ENCODE results near the gene EPS8L1.

EPS8L1 gene

DNA sequence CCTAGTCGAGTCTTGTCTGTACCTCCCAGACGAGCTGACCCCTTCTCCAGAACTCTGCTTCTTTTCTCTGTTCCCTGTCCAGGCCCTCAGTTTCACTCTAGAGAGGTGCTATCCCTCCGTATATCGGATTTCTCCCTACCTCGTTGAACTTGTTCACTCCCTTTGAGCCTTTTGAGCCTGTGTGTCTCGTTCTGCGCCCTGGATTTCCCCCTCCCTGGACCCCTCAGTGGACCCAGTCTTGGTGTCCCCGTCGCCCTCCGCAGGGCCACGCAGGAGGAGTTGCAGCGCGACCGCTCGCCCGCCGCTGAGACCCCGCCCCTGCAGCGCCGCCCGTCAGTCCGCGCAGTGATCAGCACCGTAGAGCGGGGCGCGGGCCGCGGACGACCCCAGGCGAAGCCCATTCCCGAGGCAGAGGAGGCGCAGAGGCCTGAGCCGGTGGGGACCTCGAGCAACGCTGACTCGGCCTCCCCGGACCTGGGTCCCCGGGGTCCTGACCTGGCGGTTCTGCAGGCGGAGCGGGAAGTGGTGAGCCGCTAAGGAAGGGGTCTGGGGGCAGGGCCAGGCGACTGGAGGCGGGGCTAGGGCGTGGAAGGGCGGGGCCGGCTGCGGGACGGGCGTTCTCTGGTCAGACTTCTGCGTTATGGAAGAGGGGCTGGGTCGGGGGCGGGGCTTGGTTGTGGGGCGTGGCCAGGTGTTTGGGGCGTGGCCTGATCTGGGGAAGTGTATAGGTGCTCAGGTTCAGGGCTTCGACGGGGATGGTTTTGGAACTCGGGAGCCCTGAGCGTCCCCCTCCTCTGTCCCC is 5.5 kb downstream of the EPS8L1 start:
- TF ChIP-seq, protein P1, sequence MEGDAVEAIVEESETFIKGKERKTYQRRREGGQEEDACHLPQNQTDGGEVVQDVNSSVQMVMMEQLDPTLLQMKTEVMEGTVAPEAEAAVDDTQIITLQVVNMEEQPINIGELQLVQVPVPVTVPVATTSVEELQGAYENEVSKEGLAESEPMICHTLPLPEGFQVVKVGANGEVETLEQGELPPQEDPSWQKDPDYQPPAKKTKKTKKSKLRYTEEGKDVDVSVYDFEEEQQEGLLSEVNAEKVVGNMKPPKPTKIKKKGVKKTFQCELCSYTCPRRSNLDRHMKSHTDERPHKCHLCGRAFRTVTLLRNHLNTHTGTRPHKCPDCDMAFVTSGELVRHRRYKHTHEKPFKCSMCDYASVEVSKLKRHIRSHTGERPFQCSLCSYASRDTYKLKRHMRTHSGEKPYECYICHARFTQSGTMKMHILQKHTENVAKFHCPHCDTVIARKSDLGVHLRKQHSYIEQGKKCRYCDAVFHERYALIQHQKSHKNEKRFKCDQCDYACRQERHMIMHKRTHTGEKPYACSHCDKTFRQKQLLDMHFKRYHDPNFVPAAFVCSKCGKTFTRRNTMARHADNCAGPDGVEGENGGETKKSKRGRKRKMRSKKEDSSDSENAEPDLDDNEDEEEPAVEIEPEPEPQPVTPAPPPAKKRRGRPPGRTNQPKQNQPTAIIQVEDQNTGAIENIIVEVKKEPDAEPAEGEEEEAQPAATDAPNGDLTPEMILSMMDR (IDR thresholded peaks at IDR 0.05; ENCODE audit: insufficient read depth, low read length, poor library complexity, severe bottlenecking), result no peak
- Histone ChIP-seq H3K36me3 (ENCODE audit: control insufficient read depth, insufficient read depth, low read length) (no peaks in the 10 kb centered on the region), H3K4me3 (replicated peaks; ENCODE audit: low read depth, low read length) (peak overlapping the region; percentile 63), H3K27me3 (replicated peaks; ENCODE audit: control insufficient read depth, insufficient read depth, low read length) (no peaks in the 10 kb centered on the region; the same call in 1 of the 2 replicates)
- DNase-seq (ENCODE audit: extremely low read depth, insufficient read length), result peak; percentile 93

DNA sequence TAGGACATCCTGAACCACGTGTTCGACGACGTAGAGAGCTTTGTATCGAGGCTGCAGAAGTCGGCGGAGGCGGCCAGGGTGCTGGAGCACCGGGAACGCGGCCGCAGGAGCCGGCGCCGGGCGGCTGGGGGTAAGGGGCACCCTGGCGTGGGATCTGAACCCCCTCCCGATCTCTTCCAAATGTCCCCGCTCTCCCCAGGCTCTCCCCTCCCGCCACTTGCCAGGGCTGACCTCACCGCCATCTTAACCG is 6.0 kb downstream of the EPS8L1 start:
- DNase-seq (ENCODE audit: extremely low read depth, insufficient read length), result no peak
- no peaks in the 10 kb centered on the region for H3K36me3 ChIP-seq (ENCODE audit: control insufficient read depth, insufficient read depth, low read length)
- peak overlapping the region; percentile 2; the same call in 1 of the 2 replicates for H3K4me3 ChIP-seq (replicated peaks; ENCODE audit: low read depth, low read length)
- H3K27me3 ChIP-seq (replicated peaks; ENCODE audit: control insufficient read depth, insufficient read depth, low read length), result no peaks in the 10 kb centered on the region; the same call in 1 of the 2 replicates
- TF ChIP-seq, protein P1 (IDR thresholded peaks at IDR 0.05; ENCODE audit: insufficient read depth, low read length, poor library complexity, severe bottlenecking), result no peak

DNA sequence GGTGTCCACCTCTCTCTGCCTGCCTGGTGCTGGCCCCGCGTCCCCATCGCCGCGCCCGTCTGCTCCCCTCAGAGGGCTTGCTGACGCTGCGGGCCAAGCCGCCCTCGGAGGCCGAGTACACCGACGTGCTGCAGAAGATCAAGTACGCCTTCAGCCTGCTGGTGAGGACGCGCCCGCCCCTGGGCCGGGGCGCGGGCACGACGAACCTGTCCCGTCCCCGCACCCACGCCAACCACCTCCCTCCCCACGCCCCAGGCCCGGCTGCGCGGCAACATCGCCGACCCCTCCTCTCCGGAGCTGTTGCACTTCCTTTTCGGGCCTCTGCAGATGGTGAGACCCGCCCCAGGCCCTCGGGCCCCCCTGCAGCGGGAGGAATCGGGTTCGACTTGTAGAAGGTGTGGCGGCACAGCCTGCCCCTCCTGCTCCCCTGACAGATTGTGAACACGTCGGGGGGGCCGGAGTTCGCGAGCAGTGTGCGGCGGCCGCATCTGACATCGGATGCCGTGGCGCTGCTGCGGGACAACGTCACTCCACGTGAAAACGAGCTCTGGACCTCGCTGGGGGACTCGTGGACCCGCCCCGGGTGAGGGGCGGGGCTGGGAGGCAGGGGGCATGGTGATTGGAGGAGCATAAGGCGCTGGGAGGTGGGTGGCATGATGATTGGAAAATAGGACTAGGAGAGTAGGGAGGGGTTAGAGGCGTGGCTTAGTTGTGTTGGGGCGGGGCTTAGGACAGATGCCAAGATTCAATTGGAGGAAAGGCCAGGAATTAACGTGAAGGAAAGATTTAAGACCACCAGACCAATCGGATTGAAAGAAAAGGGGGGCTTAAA is 6.6 kb downstream of the EPS8L1 start:
- no peaks in the 10 kb centered on the region; the same call in 1 of the 2 replicates for H3K27me3 ChIP-seq (replicated peaks; ENCODE audit: control insufficient read depth, insufficient read depth, low read length)
- H3K4me3 ChIP-seq (replicated peaks; ENCODE audit: low read depth, low read length), result no peak overlapping the region
- H3K36me3 ChIP-seq (ENCODE audit: control insufficient read depth, insufficient read depth, low read length), result no peaks in the 10 kb centered on the region; the same call in 1 of the 2 replicates
- TF ChIP-seq, protein P1 (IDR thresholded peaks at IDR 0.05; ENCODE audit: insufficient read depth, low read length, poor library complexity, severe bottlenecking), result no peak
- DNase-seq (ENCODE audit: extremely low read depth, insufficient read length), result peak; percentile 73

DNA sequence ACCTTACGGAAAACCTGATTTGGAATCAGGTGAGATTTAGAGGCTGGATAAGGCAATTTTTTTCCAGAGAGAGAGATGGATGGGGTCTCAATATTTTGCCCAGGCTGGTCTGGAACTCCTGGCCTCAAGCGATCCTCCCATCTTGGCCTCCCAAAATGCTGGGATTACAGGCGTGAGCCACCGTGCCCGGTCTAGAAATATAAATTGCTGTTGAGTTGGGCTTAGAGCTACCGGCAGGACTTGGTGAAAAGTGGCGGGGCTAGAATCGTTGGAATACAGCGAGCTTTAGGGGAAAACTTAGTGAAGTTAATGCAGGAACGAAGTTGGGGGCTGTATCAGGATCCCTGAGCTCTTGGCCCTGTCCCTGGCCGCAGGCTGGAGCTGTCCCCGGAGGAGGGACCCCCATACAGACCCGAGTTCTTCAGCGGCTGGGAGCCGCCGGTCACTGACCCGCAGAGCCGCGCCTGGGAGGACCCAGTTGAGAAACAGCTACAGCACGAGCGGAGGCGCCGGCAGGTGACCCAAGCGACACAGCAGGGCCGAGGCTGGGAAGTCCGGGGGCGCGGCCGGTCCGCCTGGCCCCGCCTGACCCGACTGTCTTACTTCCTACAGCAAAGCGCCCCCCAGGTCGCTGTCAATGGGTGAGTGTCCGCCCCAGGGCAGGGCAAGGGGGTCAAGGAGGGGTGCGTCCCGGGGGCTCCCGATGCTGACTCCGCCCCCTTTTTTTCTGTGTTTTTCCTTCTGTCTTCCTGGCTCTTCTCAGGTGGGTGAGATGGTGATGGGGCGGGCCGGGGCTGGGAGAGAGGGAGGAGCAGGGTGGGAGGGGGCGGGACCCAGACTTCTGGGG is 7.6 kb downstream of the EPS8L1 start:
- Histone ChIP-seq H3K4me3 (replicated peaks; ENCODE audit: low read depth, low read length) (no peak overlapping the region), H3K27me3 (replicated peaks; ENCODE audit: control insufficient read depth, insufficient read depth, low read length) (no peaks in the 10 kb centered on the region; the same call in 1 of the 2 replicates), H3K36me3 (ENCODE audit: control insufficient read depth, insufficient read depth, low read length) (peaks cover 1% of the 10 kb centered on the region)
- TF ChIP-seq, protein P1 (IDR thresholded peaks at IDR 0.05; ENCODE audit: insufficient read depth, low read length, poor library complexity, severe bottlenecking), result no peak
- no peak for DNase-seq (ENCODE audit: extremely low read depth, insufficient read length)

DNA sequence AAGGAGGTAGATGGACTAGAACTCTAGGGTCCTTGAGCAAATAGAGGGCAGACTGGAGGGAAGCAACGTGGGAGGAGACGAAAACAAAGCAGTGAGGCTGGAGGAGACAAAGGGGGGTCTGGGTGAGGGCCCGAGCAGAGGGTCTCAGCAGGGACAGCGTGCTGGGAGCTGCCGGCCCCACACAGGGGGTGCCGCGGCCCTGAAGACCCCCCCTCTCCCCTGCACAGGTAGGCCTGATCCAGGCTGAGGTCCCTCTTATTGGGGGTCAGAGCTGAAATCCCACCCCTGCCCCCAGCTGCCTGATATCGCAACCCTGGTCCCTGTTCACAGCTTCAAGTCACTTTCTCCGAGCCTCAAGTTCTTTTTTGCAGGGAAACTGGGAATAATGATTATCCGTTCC is 8.7 kb downstream of the EPS8L1 start:
- H3K36me3 ChIP-seq (ENCODE audit: control insufficient read depth, insufficient read depth, low read length), result peaks cover 1% of the 10 kb centered on the region
- no peaks in the 10 kb centered on the region; the same call in 1 of the 2 replicates for H3K27me3 ChIP-seq (replicated peaks; ENCODE audit: control insufficient read depth, insufficient read depth, low read length)
- H3K4me3 ChIP-seq (replicated peaks; ENCODE audit: low read depth, low read length), result no peak overlapping the region
- DNase-seq (ENCODE audit: extremely low read depth, insufficient read length), result no peak
- TF ChIP-seq, protein P1 (IDR thresholded peaks at IDR 0.05; ENCODE audit: insufficient read depth, low read length, poor library complexity, severe bottlenecking), result no peak
